Endothelial cell of umbilical vein (primary cell): ENCODE measurements around the gene TMEM51.

Source experiments
- CTCF ChIP-seq, 2 donors: IDR thresholded peaks; 1 replicate in 1 of 2; 2 replicates in 1 of 2; pipeline ENCODE4 v1.5.1; 2011; ENCODE audit warnings: low read length in 2 of 2, mild to moderate bottlenecking in 2 of 2, moderate library complexity in 2 of 2, control low read depth in 1 of 2, inconsistent platforms in 1 of 2, low read depth in 1 of 2; ENCODE audit not compliant: insufficient read depth in 1 of 2; ENCODE audit errors: extremely low read depth in 1 of 2
- EZH2 ChIP-seq: IDR thresholded peaks from 2 replicates; pipeline ENCODE4 v1.6.1; 2012; ENCODE audit warnings: borderline replicate concordance, low read depth, mild to moderate bottlenecking, moderate library complexity, low read length, inconsistent platforms; ENCODE audit not compliant: severe bottlenecking

- TF ChIP-seq EZH2 = no peak
- TF ChIP-seq CTCF (IDR thresholded peaks at IDR 0.05; ENCODE audit: extremely low read depth in 1 of 2, insufficient read depth in 1 of 2, low read depth in 1 of 2, low read length in 2 of 2) = no peak
These were observed 109.2 kb downstream of the TMEM51 start for GRCh38 chr1:15262706-15263105.
